ENCODE results near the gene MEIS1.

The MEIS1 gene

DNA sequence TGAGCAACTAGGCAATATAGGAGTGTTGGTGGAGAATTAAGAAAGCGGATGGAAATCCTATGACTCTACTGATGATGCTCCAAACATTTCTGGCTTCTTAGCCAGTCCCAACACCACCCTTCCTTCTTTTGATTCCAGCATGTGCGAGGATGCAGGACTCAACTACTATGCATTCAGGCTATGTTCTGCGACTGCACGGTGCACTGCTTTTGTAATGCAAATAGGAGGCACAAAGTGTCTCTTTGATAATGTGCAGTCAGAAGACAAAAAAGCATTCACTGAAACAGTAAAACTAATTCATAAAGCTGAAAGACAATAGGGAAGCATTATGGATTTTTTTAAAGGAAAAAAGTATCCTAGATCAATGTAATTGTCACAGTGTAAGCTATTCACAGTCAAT, 106.7 kb downstream of the MEIS1 start (continued):
- TF ChIP-seq ZNF585B (tag by site-specific recombination; IDR thresholded peaks at IDR 0.05): no peak

GRCh38 chr2:66543257-66543767, 108.4 kb downstream of the MEIS1 start:
- Histone ChIP-seq H3K4me1 (ENCODE audit: control insufficient read depth, insufficient read depth, low read length) (peaks cover 20% of the 10 kb centered on the region), H3K9me3 (ENCODE audit: control insufficient read depth, insufficient read depth, low read depth, low read length) (no peaks in the 10 kb centered on the region), H3K4me3 (ENCODE audit: low read depth, low read length) (no peak overlapping the region), H3K36me3 (ENCODE audit: control insufficient read depth in 2 of 2, insufficient read depth in 1 of 2, low read length in 2 of 2) (no peaks in the 10 kb centered on the region), H3K27ac (ENCODE audit: extremely low read depth, low read depth, low read length) (no peak overlapping the region)
- POLR2A ChIA-PET: no interaction called here
- no peak for TF ChIP-seq ZNF174 (tag by site-specific recombination; IDR thresholded peaks at IDR 0.05)
- TF ChIP-seq, protein P1, sequence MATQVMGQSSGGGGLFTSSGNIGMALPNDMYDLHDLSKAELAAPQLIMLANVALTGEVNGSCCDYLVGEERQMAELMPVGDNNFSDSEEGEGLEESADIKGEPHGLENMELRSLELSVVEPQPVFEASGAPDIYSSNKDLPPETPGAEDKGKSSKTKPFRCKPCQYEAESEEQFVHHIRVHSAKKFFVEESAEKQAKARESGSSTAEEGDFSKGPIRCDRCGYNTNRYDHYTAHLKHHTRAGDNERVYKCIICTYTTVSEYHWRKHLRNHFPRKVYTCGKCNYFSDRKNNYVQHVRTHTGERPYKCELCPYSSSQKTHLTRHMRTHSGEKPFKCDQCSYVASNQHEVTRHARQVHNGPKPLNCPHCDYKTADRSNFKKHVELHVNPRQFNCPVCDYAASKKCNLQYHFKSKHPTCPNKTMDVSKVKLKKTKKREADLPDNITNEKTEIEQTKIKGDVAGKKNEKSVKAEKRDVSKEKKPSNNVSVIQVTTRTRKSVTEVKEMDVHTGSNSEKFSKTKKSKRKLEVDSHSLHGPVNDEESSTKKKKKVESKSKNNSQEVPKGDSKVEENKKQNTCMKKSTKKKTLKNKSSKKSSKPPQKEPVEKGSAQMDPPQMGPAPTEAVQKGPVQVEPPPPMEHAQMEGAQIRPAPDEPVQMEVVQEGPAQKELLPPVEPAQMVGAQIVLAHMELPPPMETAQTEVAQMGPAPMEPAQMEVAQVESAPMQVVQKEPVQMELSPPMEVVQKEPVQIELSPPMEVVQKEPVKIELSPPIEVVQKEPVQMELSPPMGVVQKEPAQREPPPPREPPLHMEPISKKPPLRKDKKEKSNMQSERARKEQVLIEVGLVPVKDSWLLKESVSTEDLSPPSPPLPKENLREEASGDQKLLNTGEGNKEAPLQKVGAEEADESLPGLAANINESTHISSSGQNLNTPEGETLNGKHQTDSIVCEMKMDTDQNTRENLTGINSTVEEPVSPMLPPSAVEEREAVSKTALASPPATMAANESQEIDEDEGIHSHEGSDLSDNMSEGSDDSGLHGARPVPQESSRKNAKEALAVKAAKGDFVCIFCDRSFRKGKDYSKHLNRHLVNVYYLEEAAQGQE (tag by site-specific recombination; IDR thresholded peaks at IDR 0.05): no peak
- TF ChIP-seq KLF1 (tag by site-specific recombination; IDR thresholded peaks at IDR 0.05): no peak
- TF ChIP-seq ZFP69B (tag by site-specific recombination; IDR thresholded peaks at IDR 0.05): no peak
- CTCF ChIA-PET: interaction anchor here (0.6 kb wide), 1 partner anchor 1613 kb away, joined by 4 read pairs; no protein-coding TSS in a partner anchor

DNA sequence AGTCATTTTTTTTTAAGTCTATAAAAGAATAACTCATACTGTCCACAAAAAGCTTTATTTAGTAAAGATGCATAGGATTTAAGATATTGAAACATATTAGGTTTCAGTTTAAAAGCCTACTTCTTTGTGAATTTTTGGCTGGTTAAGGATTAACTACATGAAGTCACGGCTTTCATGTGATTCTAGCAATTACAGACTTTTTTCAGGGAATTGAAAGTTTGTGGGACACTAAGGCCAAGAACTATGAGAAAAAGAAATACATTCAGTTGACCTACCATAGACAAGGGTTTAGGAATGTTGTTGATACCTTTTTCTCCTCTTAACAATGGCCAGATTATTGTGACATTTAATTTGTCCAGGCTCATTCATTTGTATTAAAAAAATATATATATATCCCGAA, 109.3 kb downstream of the MEIS1 start:
- CTCF ChIA-PET: no interaction called here
- H3K4me1 ChIP-seq (ENCODE audit: control insufficient read depth, insufficient read depth, low read length): peaks cover 20% of the 10 kb centered on the region
- no peaks in the 10 kb centered on the region for H3K9me3 ChIP-seq (ENCODE audit: control insufficient read depth, insufficient read depth, low read depth, low read length)
- H3K27ac ChIP-seq (ENCODE audit: extremely low read depth, low read depth, low read length): no peak overlapping the region
- TF ChIP-seq ZFHX2 (tag by site-specific recombination; conservative IDR thresholded peaks at IDR 0.05) (no peak), ZNF133 (tag by site-specific recombination; IDR thresholded peaks at IDR 0.05) (no peak), KLF10 (tag by site-specific recombination; IDR thresholded peaks at IDR 0.05) (no peak), ZNF148 (tag by site-specific recombination; IDR thresholded peaks at IDR 0.05; ENCODE audit: borderline replicate concordance) (no peak), YY1 (tag by site-specific recombination; IDR thresholded peaks at IDR 0.05) (no peak), ZNF785 (tag by site-specific recombination; IDR thresholded peaks at IDR 0.05) (no peak), REPIN1 (tag by site-specific recombination; IDR thresholded peaks at IDR 0.05; ENCODE audit: low read depth) (no peak), ZNF654 (tag by site-specific recombination; IDR thresholded peaks at IDR 0.05; ENCODE audit: low read depth) (no peak), HOXA7 (CRISPR knock-in tag; IDR thresholded peaks at IDR 0.05; ENCODE audit: borderline replicate concordance) (no peak), ZNF248 (tag by site-specific recombination; IDR thresholded peaks at IDR 0.05) (no peak), WT1 (tag by site-specific recombination; IDR thresholded peaks at IDR 0.05) (no peak), GFI1B (tag by site-specific recombination; IDR thresholded peaks at IDR 0.05) (no peak), ZNF843 (tag by site-specific recombination; IDR thresholded peaks at IDR 0.05) (no peak)
- TF ChIP-seq, protein P2, sequence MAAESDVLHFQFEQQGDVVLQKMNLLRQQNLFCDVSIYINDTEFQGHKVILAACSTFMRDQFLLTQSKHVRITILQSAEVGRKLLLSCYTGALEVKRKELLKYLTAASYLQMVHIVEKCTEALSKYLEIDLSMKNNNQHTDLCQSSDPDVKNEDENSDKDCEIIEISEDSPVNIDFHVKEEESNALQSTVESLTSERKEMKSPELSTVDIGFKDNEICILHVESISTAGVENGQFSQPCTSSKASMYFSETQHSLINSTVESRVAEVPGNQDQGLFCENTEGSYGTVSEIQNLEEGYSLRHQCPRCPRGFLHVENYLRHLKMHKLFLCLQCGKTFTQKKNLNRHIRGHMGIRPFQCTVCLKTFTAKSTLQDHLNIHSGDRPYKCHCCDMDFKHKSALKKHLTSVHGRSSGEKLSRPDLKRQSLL (tag by site-specific recombination; IDR thresholded peaks at IDR 0.05): no peak
- TF ChIP-seq, protein P3, sequence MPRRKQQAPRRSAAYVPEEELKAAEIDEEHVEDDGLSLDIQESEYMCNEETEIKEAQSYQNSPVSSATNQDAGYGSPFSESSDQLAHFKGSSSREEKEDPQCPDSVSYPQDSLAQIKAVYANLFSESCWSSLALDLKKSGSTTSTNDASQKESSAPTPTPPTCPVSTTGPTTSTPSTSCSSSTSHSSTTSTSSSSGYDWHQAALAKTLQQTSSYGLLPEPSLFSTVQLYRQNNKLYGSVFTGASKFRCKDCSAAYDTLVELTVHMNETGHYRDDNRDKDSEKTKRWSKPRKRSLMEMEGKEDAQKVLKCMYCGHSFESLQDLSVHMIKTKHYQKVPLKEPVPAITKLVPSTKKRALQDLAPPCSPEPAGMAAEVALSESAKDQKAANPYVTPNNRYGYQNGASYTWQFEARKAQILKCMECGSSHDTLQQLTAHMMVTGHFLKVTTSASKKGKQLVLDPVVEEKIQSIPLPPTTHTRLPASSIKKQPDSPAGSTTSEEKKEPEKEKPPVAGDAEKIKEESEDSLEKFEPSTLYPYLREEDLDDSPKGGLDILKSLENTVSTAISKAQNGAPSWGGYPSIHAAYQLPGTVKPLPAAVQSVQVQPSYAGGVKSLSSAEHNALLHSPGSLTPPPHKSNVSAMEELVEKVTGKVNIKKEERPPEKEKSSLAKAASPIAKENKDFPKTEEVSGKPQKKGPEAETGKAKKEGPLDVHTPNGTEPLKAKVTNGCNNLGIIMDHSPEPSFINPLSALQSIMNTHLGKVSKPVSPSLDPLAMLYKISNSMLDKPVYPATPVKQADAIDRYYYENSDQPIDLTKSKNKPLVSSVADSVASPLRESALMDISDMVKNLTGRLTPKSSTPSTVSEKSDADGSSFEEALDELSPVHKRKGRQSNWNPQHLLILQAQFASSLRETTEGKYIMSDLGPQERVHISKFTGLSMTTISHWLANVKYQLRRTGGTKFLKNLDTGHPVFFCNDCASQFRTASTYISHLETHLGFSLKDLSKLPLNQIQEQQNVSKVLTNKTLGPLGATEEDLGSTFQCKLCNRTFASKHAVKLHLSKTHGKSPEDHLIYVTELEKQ (tag by site-specific recombination; IDR thresholded peaks at IDR 0.05; ENCODE audit: borderline replicate concordance): no peak
- H3K4me3 ChIP-seq (ENCODE audit: low read depth, low read length): no peak overlapping the region
- POLR2A ChIA-PET: no interaction called here
- no peaks in the 10 kb centered on the region for H3K36me3 ChIP-seq (ENCODE audit: control insufficient read depth in 2 of 2, insufficient read depth in 1 of 2, low read length in 2 of 2)

All from HEK293 (cell line).